Hepatocyte (in vitro differentiated cells): ENCODE measurements around the gene NELFA. TPM values are rescaled to one million over a fixed set of nuclear protein-coding genes. Genes with fewer than 3 reads are reported as not detected.

ENCODE experiments used
- DNase-seq: peaks from one replicate; pipeline ENCODE4 v3.0.0-alpha.2; 2016; ENCODE audit warnings: low spot score
- H2AFZ ChIP-seq: fragments of 200-600 bp; sonication (generic); 2 replicates; pipeline ENCODE4 v1.6.0; 2016; ENCODE audit warnings: antibody characterized with exemption, mild to moderate bottlenecking
- H3K27ac ChIP-seq: fragments of 200-600 bp; sonication (generic); 2 replicates; pipeline ENCODE4 v1.5.1; 2016; ENCODE audit warnings: mild to moderate bottlenecking
- H3K27me3 ChIP-seq: fragments of 200-600 bp; sonication (generic); 2 replicates; pipeline ENCODE4 v1.6.1; 2016
- H3K36me3 ChIP-seq: fragments of 200-600 bp; sonication (generic); replicated peaks from 2 replicates; pipeline ENCODE4 v1.5.1; 2016; ENCODE audit warnings: low read depth; ENCODE audit not compliant: insufficient read depth
- H3K4me1 ChIP-seq: fragments of 200-600 bp; sonication (generic); 2 replicates; pipeline ENCODE4 v1.5.1; 2016; ENCODE audit warnings: mild to moderate bottlenecking, moderate library complexity; ENCODE audit not compliant: insufficient read depth
- H3K4me2 ChIP-seq: fragments of 200-600 bp; sonication (generic); 2 replicates; pipeline ENCODE4 v1.6.0; 2016
- H3K4me3 ChIP-seq: fragments of 200-600 bp; sonication (generic); 2 replicates; pipeline ENCODE4 v1.5.1; 2016; ENCODE audit warnings: mild to moderate bottlenecking
- H3K79me2 ChIP-seq: fragments of 200-600 bp; sonication (generic); 2 replicates; pipeline ENCODE4 v1.6.0; 2017; ENCODE audit warnings: mild to moderate bottlenecking
- H3K9me2 ChIP-seq: fragments of 200-600 bp; sonication (generic); replicated peaks from 2 replicates; pipeline ENCODE4 v1.6.0; 2017; ENCODE audit warnings: mild to moderate bottlenecking; ENCODE audit not compliant: insufficient read depth
- H3K9me3 ChIP-seq: fragments of 200-600 bp; sonication (generic); 2 replicates; pipeline ENCODE4 v1.5.1; 2016; ENCODE audit warnings: low read depth, mild to moderate bottlenecking
- H4K20me1 ChIP-seq: fragments of 200-600 bp; sonication (generic); 2 replicates; pipeline ENCODE4 v1.6.0; 2016; ENCODE audit warnings: mild to moderate bottlenecking; ENCODE audit not compliant: insufficient read depth, poor library complexity, severe bottlenecking
- EZH2 ChIP-seq: fragments of 200-600 bp; sonication (generic); IDR thresholded peaks from 2 replicates; pipeline ENCODE4 v1.6.1; 2016; ENCODE audit warnings: antibody characterized with exemption, mild to moderate bottlenecking, borderline replicate concordance
- EZH2phosphoT487 ChIP-seq: fragments of 200-600 bp; sonication (generic); IDR thresholded peaks from one replicate; pipeline ENCODE4 v1.6.1; 2018; ENCODE audit warnings: antibody characterized with exemption, mild to moderate bottlenecking, low read depth, moderate library complexity; ENCODE audit not compliant: unreplicated experiment, severe bottlenecking
- WGBS: methylation state at CpG from one replicate; pipeline ENCODE4 v1.1.6; 2016; ENCODE audit warnings: low lambda C conversion rate; ENCODE audit errors: missing lambda C conversion rate; 5-methylcytosine and 5-hydroxymethylcytosine counted together
- polyA plus RNA-seq: library from polyadenylated mRNA; unstranded; fragments of >200 nt; fragmentation: Nextera tagmentation; extraction: Ambion mirVana; gene quantifications from 2 replicates; pipeline ENCODE4 v1.2.1, GENCODE V29; 2016
- total RNA-seq: library from RNA; depleted of rRNA; stranded (reverse); fragments of >200 nt; gene quantifications from 2 replicates; pipeline ENCODE4 v1.2.3, GENCODE V29; 2014
- TF ChIP-seq, protein P1 (sequence below): fragments of 200-600 bp; sonication (generic); IDR thresholded peaks from 2 replicates; pipeline ENCODE4 v1.5.1; 2016; ENCODE audit warnings: antibody characterized with exemption, mild to moderate bottlenecking; ENCODE audit not compliant: poor library complexity

Gene NELFA
- total and polyA plus RNA-seq, 2 experiments from 2014 or later, result 21.4 to 46.2 TPM

DNA sequence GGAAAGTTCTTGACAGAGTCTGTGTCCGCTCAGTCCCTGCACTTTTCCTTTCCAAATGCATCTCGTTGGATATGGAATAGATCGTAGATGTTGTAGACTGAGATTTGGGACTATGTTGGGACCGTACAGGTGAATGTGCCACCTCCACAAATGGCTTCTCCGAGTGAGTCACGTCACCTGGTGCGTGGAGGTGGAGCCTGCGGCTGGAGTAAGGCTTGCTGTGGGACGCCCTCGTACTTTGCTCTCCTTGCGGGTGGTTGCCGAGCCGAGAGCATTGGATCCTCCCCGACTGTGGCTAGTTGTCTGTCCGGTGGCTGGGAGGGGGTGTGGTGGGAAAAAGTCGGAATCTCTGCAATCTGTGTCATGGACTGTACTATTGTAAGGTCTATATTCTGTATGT lies 60.5 kb downstream of the NELFA start:
- no peak for DNase-seq
- Histone ChIP-seq H3K27ac (no peak overlapping the region), H3K27me3 (no peaks in the 10 kb centered on the region), H2AFZ (no peak overlapping the region), H3K79me2 (no peaks in the 10 kb centered on the region), H3K4me2 (no peak overlapping the region), H3K9me2 (no peaks in the 10 kb centered on the region), H3K4me1 (no peaks in the 10 kb centered on the region), H4K20me1 (no peaks in the 10 kb centered on the region), H3K4me3 (no peak overlapping the region), H3K9me3 (no peaks in the 10 kb centered on the region), H3K36me3 (no peaks in the 10 kb centered on the region)
- TF ChIP-seq, protein P1, sequence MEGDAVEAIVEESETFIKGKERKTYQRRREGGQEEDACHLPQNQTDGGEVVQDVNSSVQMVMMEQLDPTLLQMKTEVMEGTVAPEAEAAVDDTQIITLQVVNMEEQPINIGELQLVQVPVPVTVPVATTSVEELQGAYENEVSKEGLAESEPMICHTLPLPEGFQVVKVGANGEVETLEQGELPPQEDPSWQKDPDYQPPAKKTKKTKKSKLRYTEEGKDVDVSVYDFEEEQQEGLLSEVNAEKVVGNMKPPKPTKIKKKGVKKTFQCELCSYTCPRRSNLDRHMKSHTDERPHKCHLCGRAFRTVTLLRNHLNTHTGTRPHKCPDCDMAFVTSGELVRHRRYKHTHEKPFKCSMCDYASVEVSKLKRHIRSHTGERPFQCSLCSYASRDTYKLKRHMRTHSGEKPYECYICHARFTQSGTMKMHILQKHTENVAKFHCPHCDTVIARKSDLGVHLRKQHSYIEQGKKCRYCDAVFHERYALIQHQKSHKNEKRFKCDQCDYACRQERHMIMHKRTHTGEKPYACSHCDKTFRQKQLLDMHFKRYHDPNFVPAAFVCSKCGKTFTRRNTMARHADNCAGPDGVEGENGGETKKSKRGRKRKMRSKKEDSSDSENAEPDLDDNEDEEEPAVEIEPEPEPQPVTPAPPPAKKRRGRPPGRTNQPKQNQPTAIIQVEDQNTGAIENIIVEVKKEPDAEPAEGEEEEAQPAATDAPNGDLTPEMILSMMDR, result no peak
- no peak for TF ChIP-seq EZH2
- no peak for TF ChIP-seq EZH2phosphoT487
- WGBS, result 94% methylated on average over 16 of the region's 16 CpGs

DNA sequence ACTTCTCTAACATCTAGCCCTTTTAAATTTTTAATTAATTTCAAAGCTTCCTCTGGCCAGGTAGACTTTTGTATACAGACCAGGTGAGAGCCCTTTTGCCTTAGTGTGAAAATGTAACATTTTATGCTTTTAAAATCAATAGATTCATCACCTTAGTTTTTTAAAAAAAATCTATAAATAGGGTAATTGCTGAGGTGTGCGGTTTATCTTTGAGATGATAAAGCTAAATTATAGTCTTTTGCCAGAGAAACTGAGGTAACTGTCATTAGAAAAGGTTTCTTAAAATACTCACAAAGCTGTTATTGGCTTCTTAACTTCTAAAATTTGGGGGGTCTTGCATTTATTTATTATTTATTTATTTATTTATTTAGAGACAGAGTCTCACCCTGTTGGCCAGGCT lies 62.9 kb downstream of the NELFA start:
- WGBS, result 94% methylated on average over 1 of the region's 1 CpG
- Histone ChIP-seq H2AFZ (no peak overlapping the region), H3K4me1 (no peaks in the 10 kb centered on the region), H3K36me3 (no peaks in the 10 kb centered on the region), H3K27ac (no peak overlapping the region), H3K9me3 (no peaks in the 10 kb centered on the region), H3K4me3 (no peak overlapping the region), H3K9me2 (no peaks in the 10 kb centered on the region), H4K20me1 (no peaks in the 10 kb centered on the region), H3K27me3 (no peaks in the 10 kb centered on the region), H3K4me2 (no peak overlapping the region), H3K79me2 (no peaks in the 10 kb centered on the region)
- no peak for TF ChIP-seq EZH2
- no peak for TF ChIP-seq EZH2phosphoT487
- TF ChIP-seq, protein P1, result no peak
- DNase-seq, result no peak

DNA sequence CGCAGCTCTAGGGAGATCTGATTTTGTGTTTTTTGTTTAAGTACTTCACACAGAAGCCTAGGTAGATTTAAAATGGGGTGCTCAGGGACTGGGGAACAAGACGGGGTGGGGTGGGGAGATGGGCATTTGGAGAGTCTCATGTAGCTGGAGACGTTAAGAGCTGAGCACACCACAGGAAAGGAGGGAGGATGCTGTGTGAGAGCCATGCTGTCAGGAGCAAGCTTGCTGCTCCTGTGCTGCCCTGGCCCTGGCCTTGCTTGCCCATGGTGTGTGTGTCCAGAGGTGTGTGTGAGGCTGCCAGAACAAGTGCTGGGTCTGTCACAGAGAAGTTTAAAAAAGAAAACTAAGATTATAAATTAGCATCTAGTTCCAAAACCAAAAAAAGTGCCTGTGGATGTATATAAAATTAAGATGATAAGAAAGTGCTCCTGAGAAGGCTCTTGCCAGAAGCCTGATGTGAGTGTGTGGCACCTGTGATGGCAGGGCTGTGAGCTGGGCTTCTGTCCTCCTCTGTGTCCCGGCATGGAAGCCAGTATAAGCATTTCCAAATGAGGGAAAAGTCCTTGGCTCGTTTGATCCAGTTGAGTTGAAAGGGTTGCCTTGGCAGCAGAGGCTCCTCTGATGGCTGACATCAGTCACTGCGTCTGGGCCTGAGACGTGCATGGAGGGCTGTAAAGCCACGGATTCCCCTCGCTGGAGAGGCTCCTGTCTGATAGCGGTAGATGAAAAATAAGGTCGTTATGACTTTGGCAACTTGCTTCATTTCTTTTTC lies 63.5 kb downstream of the NELFA start:
- 83% methylated on average over 11 of the region's 11 CpGs for WGBS
- no peak for TF ChIP-seq EZH2phosphoT487
- TF ChIP-seq, protein P1, result no peak
- no peak for TF ChIP-seq EZH2
- Histone ChIP-seq H3K79me2 (no peaks in the 10 kb centered on the region), H3K9me2 (no peaks in the 10 kb centered on the region), H3K4me3 (no peak overlapping the region), H4K20me1 (no peaks in the 10 kb centered on the region), H3K27ac (no peak overlapping the region), H3K9me3 (no peaks in the 10 kb centered on the region), H2AFZ (no peak overlapping the region), H3K36me3 (no peaks in the 10 kb centered on the region), H3K4me1 (no peaks in the 10 kb centered on the region), H3K4me2 (no peak overlapping the region), H3K27me3 (no peaks in the 10 kb centered on the region)
- no peak for DNase-seq
